Mucosa of rectum (tissue), 2 donors: Measurements from ENCODE around the gene STK17A.

Experiments
- H3K27ac ChIP-seq, 2 donors: one replicate each; pipeline ENCODE4 v1.7.0; 2013; ENCODE audit warnings: inconsistent platforms in 2 of 2, low read depth in 2 of 2, low read length in 2 of 2
- H3K27me3 ChIP-seq, 2 donors: one replicate each; pipeline ENCODE4 v1.7.0; 2013; ENCODE audit warnings: low read length in 2 of 2; ENCODE audit not compliant: control insufficient read depth in 2 of 2, insufficient read depth in 2 of 2
- H3K36me3 ChIP-seq, 2 donors: one replicate each; pipeline ENCODE4 v1.7.0; 2013; ENCODE audit warnings: low read length in 2 of 2; ENCODE audit not compliant: control insufficient read depth in 2 of 2, insufficient read depth in 2 of 2
- H3K4me1 ChIP-seq, 2 donors: one replicate each; pipeline ENCODE4 v1.7.0; 2013; ENCODE audit warnings: low read length in 2 of 2, mild to moderate bottlenecking in 1 of 2; ENCODE audit not compliant: control insufficient read depth in 2 of 2, insufficient read depth in 2 of 2
- H3K4me3 ChIP-seq, 2 donors: one replicate each; pipeline ENCODE4 v1.7.0; 2013; ENCODE audit warnings: low read length in 2 of 2
- H3K9ac ChIP-seq, 2 donors: one replicate each; pipeline ENCODE4 v1.7.0; 2013; ENCODE audit warnings: low read length in 2 of 2, low read depth in 1 of 2, mild to moderate bottlenecking in 1 of 2
- H3K9me3 ChIP-seq, 2 donors: one replicate each; pipeline ENCODE4 v1.7.0; 2013; ENCODE audit warnings: low read length in 2 of 2; ENCODE audit not compliant: control insufficient read depth in 2 of 2
- donor health status: healthy.
- donor health status: Normal muscosa, but diverticular disease.

The STK17A gene

DNA sequence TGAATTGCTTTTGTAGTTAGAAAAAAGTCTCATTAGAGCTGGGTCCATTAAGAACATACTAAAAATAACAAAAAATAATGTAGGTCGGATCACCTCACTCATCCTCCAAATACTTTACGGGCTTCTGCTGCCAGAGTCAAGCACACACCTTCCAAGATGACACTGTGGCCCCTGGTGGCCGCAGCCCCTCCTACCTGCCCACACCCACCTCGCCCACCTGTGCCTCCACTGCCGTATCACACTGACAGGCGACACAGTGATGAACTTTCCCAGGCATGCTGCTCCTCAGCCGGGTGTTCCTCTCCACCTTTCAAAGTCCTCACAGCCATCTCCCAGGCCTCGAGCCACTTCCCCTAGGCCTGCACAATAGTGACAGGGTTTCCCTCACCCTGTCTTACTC, 60.9 kb downstream of the STK17A start:
- Histone ChIP-seq H3K9me3 (no peaks in the 10 kb centered on the region), H3K36me3 (peaks cover 0 to 11% of the 10 kb centered on the region in 2 donors), H3K4me3 (no peak overlapping the region), H3K4me1 (peaks cover 29 to 42% of the 10 kb centered on the region in 2 donors), H3K27me3 (no peaks in the 10 kb centered on the region), H3K9ac (no peak overlapping the region), H3K27ac (no peak overlapping the region)

DNA sequence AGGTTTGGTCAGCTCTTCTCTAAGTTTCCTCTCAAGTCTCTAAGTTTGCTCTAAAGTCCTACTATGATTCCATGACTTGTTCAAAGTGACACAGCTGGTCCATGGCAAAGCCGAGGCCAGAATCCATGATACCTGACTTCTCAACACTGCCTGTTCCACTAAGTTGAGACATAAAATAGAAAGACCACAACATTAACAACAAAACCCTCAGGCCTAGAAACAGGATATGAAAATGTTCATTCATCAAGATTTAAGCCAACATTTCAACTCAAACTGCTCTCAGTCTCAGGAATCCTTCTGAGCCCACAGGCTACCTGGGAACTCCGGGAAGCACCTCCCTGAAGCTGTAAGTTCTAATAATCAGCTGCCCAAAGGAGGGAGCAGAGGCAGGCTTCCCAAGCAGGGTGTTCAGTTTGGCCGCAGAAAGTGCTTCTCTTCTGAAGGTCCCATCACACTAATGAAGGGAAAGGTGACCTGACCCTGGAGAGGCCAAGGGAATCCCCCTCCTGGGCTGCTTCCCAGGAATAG, 62.9 kb downstream of the STK17A start:
- Histone ChIP-seq H3K27ac (peak overlapping the region in 1 of 2 donors; percentile 90), H3K4me3 (no peak overlapping the region), H3K27me3 (no peaks in the 10 kb centered on the region), H3K9me3 (no peaks in the 10 kb centered on the region), H3K36me3 (peaks cover 0 to 9% of the 10 kb centered on the region in 2 donors), H3K4me1 (peaks cover 30 to 34% of the 10 kb centered on the region in 2 donors), H3K9ac (no peak overlapping the region)

DNA sequence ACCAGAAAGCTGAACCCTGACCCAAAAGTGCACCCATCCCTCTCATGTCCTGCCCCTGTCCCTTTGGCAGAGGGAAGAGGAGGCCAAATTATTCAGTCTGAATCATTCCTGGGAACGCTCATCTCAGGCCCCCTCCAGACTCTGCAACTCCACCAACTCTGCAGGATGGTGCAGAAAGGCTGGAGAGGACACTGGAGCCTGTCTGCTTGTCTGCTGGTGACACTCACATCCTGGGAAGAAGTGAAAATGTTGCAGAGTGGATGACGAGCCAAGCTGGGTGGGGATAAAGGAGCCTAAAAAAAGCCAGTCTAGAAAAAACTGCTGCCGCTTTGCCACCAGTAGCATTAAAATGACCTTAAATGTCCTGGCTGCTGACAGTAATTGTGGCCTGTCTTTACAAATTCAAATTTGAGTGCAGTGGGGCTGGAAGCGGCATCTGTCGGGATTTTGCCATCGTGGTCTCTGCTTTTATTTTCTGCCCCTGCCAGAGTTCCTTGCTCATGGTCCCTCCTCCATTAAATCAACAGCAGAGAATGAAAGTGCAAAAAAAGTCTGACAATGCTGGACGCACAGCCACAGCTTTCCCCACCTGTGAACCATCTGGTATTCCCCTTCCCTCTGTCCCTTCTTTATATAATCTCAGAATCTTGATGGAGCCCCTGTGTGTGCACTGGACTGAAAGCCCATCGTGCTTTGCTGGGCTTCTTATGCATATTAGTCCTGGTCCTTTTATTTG, 63.9 kb downstream of the STK17A start:
- Histone ChIP-seq H3K27me3 (no peaks in the 10 kb centered on the region), H3K27ac (peak overlapping the region; percentile 75 to 90), H3K4me3 (peak overlapping the region in 1 of 2 donors; percentile 29), H3K9ac (peak overlapping the region in 1 of 2 donors; percentile 17), H3K9me3 (no peaks in the 10 kb centered on the region), H3K4me1 (peaks cover 35% of the 10 kb centered on the region in 2 donors), H3K36me3 (peaks cover 0 to 6% of the 10 kb centered on the region in 2 donors)

DNA sequence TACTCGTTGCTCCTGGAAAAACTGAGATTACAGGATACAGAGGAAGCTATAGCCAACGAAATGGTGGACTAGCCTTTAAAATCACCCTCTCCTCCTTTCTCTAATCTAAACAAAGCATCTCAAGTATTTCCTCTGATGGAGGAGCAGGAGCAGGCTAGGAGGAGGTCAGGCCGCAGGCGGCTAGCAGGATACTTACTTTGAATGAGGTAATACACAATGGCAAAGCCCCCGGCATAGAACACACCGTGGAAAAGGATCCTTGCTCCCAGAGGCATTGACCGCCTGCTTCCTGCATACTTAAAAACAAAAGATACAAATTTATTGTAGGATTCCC, 64.4 kb downstream of the STK17A start:
- Histone ChIP-seq H3K27ac (peak overlapping the region; percentile 75 to 90), H3K36me3 (peaks cover 0 to 6% of the 10 kb centered on the region in 2 donors), H3K27me3 (no peaks in the 10 kb centered on the region), H3K9me3 (no peaks in the 10 kb centered on the region), H3K4me3 (peak overlapping the region in 1 of 2 donors; percentile 29), H3K9ac (peak overlapping the region in 1 of 2 donors; percentile 34), H3K4me1 (peaks cover 35 to 39% of the 10 kb centered on the region in 2 donors)

DNA sequence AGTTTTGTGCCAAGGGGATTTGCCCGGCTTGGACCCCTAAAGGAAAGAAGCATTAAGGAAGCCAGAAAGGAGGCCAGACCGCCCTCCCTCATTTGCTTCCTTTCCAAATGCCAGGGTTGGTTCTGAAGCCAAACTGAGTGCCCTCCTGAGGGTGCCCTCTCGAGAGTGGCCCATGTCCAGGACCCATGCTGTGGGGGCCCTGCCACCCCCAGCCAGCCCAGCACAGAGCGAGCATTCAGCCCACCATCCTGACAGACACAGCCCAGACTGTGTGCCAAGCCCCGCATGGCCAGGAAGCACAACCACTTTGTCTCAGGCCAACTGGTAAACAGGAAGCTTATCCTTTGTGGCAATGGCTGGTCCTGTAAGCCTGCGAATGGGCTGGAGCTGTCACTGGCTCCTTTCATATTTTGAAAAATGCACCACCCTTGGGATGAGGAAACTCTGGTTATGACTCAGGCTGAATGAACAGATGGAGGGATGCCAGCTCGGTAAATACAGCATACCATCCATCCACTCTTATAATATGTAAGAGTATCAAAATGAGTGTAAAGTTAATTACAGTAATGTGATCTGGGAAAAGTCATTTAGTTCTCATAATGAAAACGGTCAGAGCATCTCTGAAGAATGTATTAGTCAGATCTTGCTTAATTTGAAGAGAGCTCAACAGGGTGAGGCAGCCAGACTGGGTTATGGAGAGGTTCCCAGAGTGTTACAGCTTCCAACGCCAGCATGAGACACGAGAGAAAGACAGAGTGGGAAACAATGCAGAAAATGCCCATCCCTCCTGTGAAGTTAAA, 65.0 kb downstream of the STK17A start:
- Histone ChIP-seq H3K27ac (peak overlapping the region; percentile 75 to 90), H3K36me3 (peaks cover 0 to 6% of the 10 kb centered on the region in 2 donors), H3K4me1 (peaks cover 35 to 39% of the 10 kb centered on the region in 2 donors), H3K9me3 (no peaks in the 10 kb centered on the region), H3K4me3 (peak overlapping the region in 1 of 2 donors; percentile 56), H3K9ac (peak overlapping the region in 1 of 2 donors; percentile 34), H3K27me3 (no peaks in the 10 kb centered on the region)

DNA sequence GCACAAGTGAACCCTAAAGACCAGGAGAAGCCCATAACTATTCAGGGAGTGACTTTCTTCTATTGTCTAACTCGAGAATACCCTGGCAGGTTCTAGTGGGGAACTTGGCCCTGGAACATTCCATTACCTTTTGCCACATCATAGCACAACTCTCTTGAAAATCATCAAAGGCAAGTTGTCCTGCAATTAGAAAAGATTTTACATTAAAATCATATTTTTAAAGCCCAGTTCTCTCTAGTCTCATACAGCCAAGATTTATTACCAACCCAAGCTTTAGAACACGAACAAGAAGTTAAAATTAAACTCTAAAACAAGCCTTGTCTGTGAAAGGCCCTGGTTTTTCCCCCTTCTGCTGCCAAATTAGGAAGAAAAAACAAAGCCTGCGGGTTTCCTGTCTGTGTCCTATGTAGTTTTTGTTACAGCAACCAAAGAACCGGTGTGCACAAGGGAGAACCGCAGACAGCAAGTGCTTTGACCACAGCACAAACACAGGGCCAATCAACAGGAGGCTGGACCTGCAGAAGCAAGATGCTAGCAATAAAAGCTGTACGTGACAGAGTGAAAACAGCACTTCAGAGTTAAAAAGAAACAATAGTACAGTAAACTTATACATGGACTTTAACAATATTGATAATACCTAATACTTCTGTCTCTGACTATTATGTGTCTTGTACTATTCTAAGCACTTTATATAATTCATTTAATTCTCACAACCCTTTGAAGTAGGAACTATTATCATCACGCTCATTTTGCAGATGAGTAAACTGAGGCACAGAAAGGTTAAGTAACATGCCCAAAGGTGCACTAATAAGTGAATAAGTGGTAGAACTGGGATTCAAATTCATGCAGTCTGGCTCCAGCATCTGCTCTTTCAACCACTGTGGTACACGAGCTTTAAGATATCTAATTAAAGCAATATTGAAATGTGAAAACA, 65.8 kb downstream of the STK17A start:
- H3K36me3 ChIP-seq: no peaks in the 10 kb centered on the region
- no peaks in the 10 kb centered on the region for H3K27me3 ChIP-seq
- H3K27ac ChIP-seq: peak overlapping the region; percentile 75 to 90
- H3K4me1 ChIP-seq: peaks cover 36 to 39% of the 10 kb centered on the region in 2 donors
- no peaks in the 10 kb centered on the region for H3K9me3 ChIP-seq
- H3K9ac ChIP-seq: no peak overlapping the region
- peak overlapping the region in 1 of 2 donors; percentile 66 for H3K4me3 ChIP-seq

DNA sequence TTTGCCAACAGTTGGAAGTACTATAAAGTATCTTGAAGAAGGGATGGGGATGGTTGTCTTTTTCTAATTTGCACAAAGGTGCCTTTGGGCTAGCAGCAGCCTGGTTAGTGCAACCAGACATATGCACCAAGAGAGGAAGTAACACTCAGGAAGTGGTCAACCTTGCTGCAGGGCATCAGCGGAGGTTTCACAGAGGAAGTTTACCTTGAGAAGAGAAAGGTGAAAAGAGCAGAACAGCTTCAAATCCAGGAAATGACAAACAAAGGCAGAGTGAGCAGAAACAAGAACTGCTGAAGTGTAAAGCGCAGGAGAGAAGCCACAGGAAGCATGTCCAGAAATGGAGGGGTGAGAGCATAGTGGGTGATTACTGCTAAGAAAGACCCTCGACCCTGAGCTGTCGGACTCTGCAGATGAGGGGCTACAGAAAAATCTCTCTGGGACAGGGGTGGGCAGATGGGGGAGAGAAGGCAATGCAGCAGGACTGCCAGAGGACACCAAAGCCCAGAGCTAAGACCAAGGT, 66.9 kb downstream of the STK17A start:
- H3K27me3 ChIP-seq: no peaks in the 10 kb centered on the region
- peak overlapping the region; percentile 1 to 35 for H3K9ac ChIP-seq
- H3K27ac ChIP-seq: peak overlapping the region; percentile 32 to 76
- H3K36me3 ChIP-seq: no peaks in the 10 kb centered on the region
- peak overlapping the region in 1 of 2 donors; percentile 66 for H3K4me3 ChIP-seq
- peaks cover 42 to 44% of the 10 kb centered on the region in 2 donors for H3K4me1 ChIP-seq
- H3K9me3 ChIP-seq: no peaks in the 10 kb centered on the region

DNA sequence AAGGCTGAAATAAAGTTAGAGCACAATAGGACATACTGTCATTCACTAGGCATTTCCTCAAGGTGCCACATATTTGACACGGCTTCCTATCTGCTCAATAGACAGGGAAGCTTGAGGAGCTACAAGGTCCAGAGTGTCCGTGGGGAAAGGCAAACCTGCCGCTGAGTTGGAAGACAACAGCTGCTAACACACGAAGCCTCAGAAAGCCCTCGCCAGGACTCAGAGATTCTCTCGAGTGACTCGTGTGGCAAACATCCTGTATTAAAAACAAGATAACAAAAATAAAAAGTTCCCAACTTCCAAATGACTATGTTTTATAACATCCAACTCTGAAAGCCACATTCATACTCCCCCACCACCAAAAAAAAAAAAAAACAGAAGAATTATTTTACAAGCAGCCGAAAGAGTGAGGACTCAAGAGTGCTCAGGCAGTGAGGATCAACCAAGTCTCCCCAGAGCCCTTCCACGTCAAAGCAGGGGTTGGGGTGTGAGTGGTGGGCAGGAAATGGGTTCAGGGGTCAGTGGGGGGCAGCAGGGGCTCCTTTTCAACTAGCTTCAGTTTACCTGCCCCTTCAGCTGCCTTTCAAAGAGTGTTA, 67.6 kb downstream of the STK17A start:
- H3K9ac ChIP-seq: peak overlapping the region in 1 of 2 donors; percentile 35
- H3K36me3 ChIP-seq: no peaks in the 10 kb centered on the region
- H3K27ac ChIP-seq: peak overlapping the region; percentile 53 to 76
- peaks cover 42 to 44% of the 10 kb centered on the region in 2 donors for H3K4me1 ChIP-seq
- H3K9me3 ChIP-seq: no peaks in the 10 kb centered on the region
- H3K4me3 ChIP-seq: peak overlapping the region in 1 of 2 donors; percentile 66
- no peaks in the 10 kb centered on the region for H3K27me3 ChIP-seq

DNA sequence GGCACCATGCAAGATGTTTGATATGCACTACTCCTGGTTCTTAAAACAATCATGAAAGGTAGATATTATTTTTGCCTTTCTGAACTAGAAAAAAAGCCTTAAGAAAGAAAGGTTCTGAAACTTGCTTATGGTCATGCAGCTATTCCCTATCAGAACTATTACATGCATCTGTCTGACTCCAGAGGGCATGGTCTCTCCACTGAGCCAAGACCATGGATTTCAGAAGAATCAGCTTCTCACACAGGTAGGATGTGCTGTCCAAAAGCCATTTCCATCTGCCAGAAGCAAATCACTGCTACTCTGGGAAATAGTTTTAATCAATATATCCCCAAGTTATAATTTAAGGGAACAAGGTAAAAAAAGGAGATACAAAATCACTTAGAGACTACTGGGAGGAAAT, 69.5 kb downstream of the STK17A start:
- H3K36me3 ChIP-seq: no peaks in the 10 kb centered on the region
- H3K27me3 ChIP-seq: no peaks in the 10 kb centered on the region
- peak overlapping the region in 1 of 2 donors; percentile 49 for H3K27ac ChIP-seq
- H3K9ac ChIP-seq: no peak overlapping the region
- no peaks in the 10 kb centered on the region for H3K9me3 ChIP-seq
- H3K4me1 ChIP-seq: peaks cover 31% of the 10 kb centered on the region in 2 donors
- no peak overlapping the region for H3K4me3 ChIP-seq
